SK-N-SH (cell line): ENCODE data around the gene MROH2A. TPM values are rescaled to one million over a fixed set of nuclear protein-coding genes. Genes with fewer than 3 reads are reported as not detected.

ENCODE experiments used
- CTCF ChIA-PET: fragments of 300-600, 350-600 bp; formaldehyde crosslinking; extraction: SDS; loops from one replicate; lab custom pipeline; 2021; lab: Yijun Ruan, JAX
- POLR2A ChIA-PET: fragments of 350-600 bp; sonication (Branson Sonifier 250); formaldehyde crosslinking; extraction: SDS; loops from one replicate; lab custom pipeline; 2020; ENCODE audit warnings: antibody characterized with exemption, inconsistent platforms; lab: Yijun Ruan, JAX
- DNase-seq: peaks from one replicate; pipeline ENCODE4 v3.0.0; 2012
- H2AFZ ChIP-seq: fragments of 200-600 bp; sonication (generic); 2 replicates; pipeline ENCODE4 v1.8.1; 2016; ENCODE audit warnings: antibody characterized with exemption, mild to moderate bottlenecking, low read depth
- H3F3A ChIP-seq: fragments of 200-600 bp; sonication (generic); replicated peaks from 2 replicates; pipeline ENCODE3; 2016; ENCODE audit warnings: antibody characterized with exemption, mild to moderate bottlenecking; ENCODE audit not compliant: insufficient read depth
- H3K27ac ChIP-seq, 2 experiments: fragments of 200-500 bp in 1 of 2; fragments of 200-600 bp in 1 of 2; sonication (Bioruptor generic) in 1 of 2; sonication (generic), shearing (Covaris generic) in 1 of 2; 2 replicates each; pipeline versions ENCODE4 v1.5.1 to v1.6.1; 2014 to 2016; ENCODE audit warnings: low read depth in 2 of 2, inconsistent platforms in 1 of 2, low read length in 1 of 2, mild to moderate bottlenecking in 1 of 2, mixed read lengths in 1 of 2
- H3K27me3 ChIP-seq: fragments of 200-600 bp; sonication (generic), shearing (Covaris generic); 2 replicates; pipeline ENCODE4 v1.6.1; 2016; ENCODE audit warnings: mixed run types; ENCODE audit not compliant: insufficient read depth
- H3K36me3 ChIP-seq, 2 experiments: fragments of 200-500 bp in 1 of 2; fragments of 200-600 bp in 1 of 2; sonication (Bioruptor generic) in 1 of 2; sonication (generic) in 1 of 2; replicated peaks in 1 of 2; 2 replicates each; pipeline versions ENCODE3 to v1.5.1; 2014 to 2016; ENCODE audit warnings: low read length in 1 of 2, mild to moderate bottlenecking in 1 of 2; ENCODE audit not compliant: insufficient read depth in 2 of 2, control insufficient read depth in 1 of 2
- H3K4me1 ChIP-seq, 2 experiments: fragments of 200-500 bp in 1 of 2; fragments of 200-600 bp in 1 of 2; sonication (Bioruptor generic) in 1 of 2; sonication (generic), shearing (Covaris generic) in 1 of 2; 2 replicates each; pipeline versions ENCODE4 v1.5.1 to v1.6.1; 2014 to 2016; ENCODE audit warnings: low read depth in 1 of 2, low read length in 1 of 2, mixed run types in 1 of 2; ENCODE audit not compliant: insufficient read depth in 2 of 2, control insufficient read depth in 1 of 2
- H3K4me2 ChIP-seq: fragments of 200-600 bp; sonication (generic), shearing (Covaris generic); 2 replicates; pipeline ENCODE4 v1.6.1; 2017; ENCODE audit warnings: mixed run types
- H3K4me3 ChIP-seq, 2 experiments: fragments of 200-500 bp in 1 of 2; fragments of 200-600 bp in 1 of 2; sonication (Bioruptor generic) in 1 of 2; sonication (generic), shearing (Covaris generic) in 1 of 2; 2 replicates each; pipeline versions ENCODE4 v1.5.1 to v1.8.1; 2014 to 2016; ENCODE audit warnings: low read depth in 2 of 2, inconsistent platforms in 1 of 2, low read length in 1 of 2, mild to moderate bottlenecking in 1 of 2, mixed read lengths in 1 of 2, moderate library complexity in 1 of 2
- H3K79me2 ChIP-seq: fragments of 200-600 bp; sonication (generic); 2 replicates; pipeline ENCODE4 v1.8.1; 2017; ENCODE audit warnings: mild to moderate bottlenecking; ENCODE audit not compliant: insufficient read depth
- H3K9ac ChIP-seq: fragments of 200-600 bp; sonication (generic); 2 replicates; pipeline ENCODE4 v1.6.1; 2017; ENCODE audit warnings: mixed run types
- H3K9me2 ChIP-seq: fragments of 200-600 bp; sonication (generic); 2 replicates; pipeline ENCODE4 v1.6.1; 2017; ENCODE audit warnings: mixed run types
- H3K9me3 ChIP-seq: fragments of 200-600 bp; sonication (generic); 2 replicates; pipeline ENCODE4 v1.6.1; 2017; ENCODE audit warnings: mixed run types, mild to moderate bottlenecking, moderate library complexity
- H4K20me1 ChIP-seq: fragments of 200-600 bp; sonication (generic); 2 replicates; pipeline ENCODE4 v1.6.1; 2017; ENCODE audit warnings: mild to moderate bottlenecking, mixed run types; ENCODE audit not compliant: insufficient read depth
- CHD2 ChIP-seq: fragments of 150-350 bp; IDR thresholded peaks from 2 replicates; pipeline ENCODE4 v1.6.1; 2018; ENCODE audit warnings: low read length; ENCODE audit not compliant: partially characterized antibody
- CTCF ChIP-seq: fragments of 200-600 bp; sonication (generic); IDR thresholded peaks from 2 replicates; pipeline ENCODE4 v1.6.1; 2017; ENCODE audit warnings: antibody characterized with exemption, mild to moderate bottlenecking, moderate library complexity
- ELF1 ChIP-seq: IDR thresholded peaks from 2 replicates; pipeline ENCODE4 v1.4.0; 2012
- EZH2phosphoT487 ChIP-seq: fragments of 200-600 bp; sonication (generic); IDR thresholded peaks from 2 replicates; pipeline ENCODE4 v1.6.1; 2017; ENCODE audit warnings: low read depth, mixed run types, mild to moderate bottlenecking, antibody characterized with exemption, moderate library complexity, borderline replicate concordance
- FOSL2 ChIP-seq: IDR thresholded peaks from 2 replicates; pipeline ENCODE4 v1.4.0; 2012; ENCODE audit warnings: low read depth, mild to moderate bottlenecking, moderate library complexity, borderline replicate concordance
- FOXJ3 ChIP-seq: sonication (generic); formaldehyde crosslinking; IDR thresholded peaks from 2 replicates; pipeline ENCODE4 v1.5.1; 2020; ENCODE audit warnings: mild to moderate bottlenecking, missing genetic modification reagents
- FOXM1 ChIP-seq: IDR thresholded peaks from 2 replicates; pipeline ENCODE4 v1.4.0; 2012; ENCODE audit warnings: low read depth, mild to moderate bottlenecking
- GABPA ChIP-seq: IDR thresholded peaks from 2 replicates; pipeline ENCODE4 v1.4.0; 2012; ENCODE audit warnings: low read depth, mild to moderate bottlenecking
- IRF3 ChIP-seq: fragments of 150-350 bp; IDR thresholded peaks from 2 replicates; pipeline ENCODE4 v1.6.1; 2016; ENCODE audit warnings: mild to moderate bottlenecking, low read depth, low read length
- MAX ChIP-seq: IDR thresholded peaks from 2 replicates; pipeline ENCODE4 v1.4.0; 2012; ENCODE audit warnings: low read depth
- MEF2A ChIP-seq: IDR thresholded peaks from 2 replicates; pipeline ENCODE4 v1.4.0; 2012; ENCODE audit warnings: low read depth, borderline replicate concordance
- MXI1 ChIP-seq: IDR thresholded peaks from 2 replicates; pipeline ENCODE4 v1.6.1; 2012; ENCODE audit warnings: mild to moderate bottlenecking, low read depth, low read length, improper control_type of control experiment
- NRF1 ChIP-seq: IDR thresholded peaks from 2 replicates; pipeline ENCODE4 v1.6.1; 2012; ENCODE audit warnings: low read depth, mild to moderate bottlenecking, low read length
- SIN3A ChIP-seq: IDR thresholded peaks from 2 replicates; pipeline ENCODE4 v1.6.1; 2012; ENCODE audit warnings: low read depth, mild to moderate bottlenecking, low read length, moderate library complexity, borderline replicate concordance
- SMC3 ChIP-seq: IDR thresholded peaks from 2 replicates; pipeline ENCODE4 v1.6.1; 2012; ENCODE audit warnings: low read depth, low read length, improper control_type of control experiment
- TCF12 ChIP-seq: IDR thresholded peaks from 2 replicates; pipeline ENCODE4 v1.4.0; 2012
- TEAD4 ChIP-seq: IDR thresholded peaks from 2 replicates; pipeline ENCODE4 v1.4.0; 2012; ENCODE audit warnings: mild to moderate bottlenecking, borderline replicate concordance; ENCODE audit not compliant: insufficient read depth
- USF2 ChIP-seq: fragments of 150-350 bp; IDR thresholded peaks from 2 replicates; pipeline ENCODE4 v1.6.1; 2017; ENCODE audit warnings: antibody characterized with exemption, low read length, low read depth, borderline replicate concordance
- whole genome bisulfite sequencing: methylation state at CpG from one replicate; pipeline ENCODE4 v1.1.6; 2017; ENCODE audit warnings: low lambda C conversion rate; 5-methylcytosine and 5-hydroxymethylcytosine counted together
- polyA plus RNA-seq, 3 experiments: library from polyadenylated mRNA; depleted of rRNA; stranded (reverse); fragments of >200 nt; gene quantifications; 2 replicates each; pipeline ENCODE4 v1.2.3, GENCODE V29; 2012

MROH2A gene
- polyA plus RNA-seq, 1 of the 3 experiments (the other 2 are of a cell fraction): 0.02 TPM

GRCh38 chr2:233764761-233765160 lies 13.4 kb upstream of the MROH2A start:
- TF ChIP-seq ELF1 (no peak), CHD2 (no peak)
- TF ChIP-seq, all 33 proteins: peak for 0
- Histone ChIP-seq H3K9me3 (no peaks in the 10 kb centered on the region), H3K27me3 (no peaks in the 10 kb centered on the region), H3K9me2 (no peaks in the 10 kb centered on the region), H3K4me3 (no peak overlapping the region), H3K27ac (no peak overlapping the region), H3K79me2 (no peaks in the 10 kb centered on the region), H3K36me3 (no peaks in the 10 kb centered on the region), H3K4me1 (no peaks in the 10 kb centered on the region), H3F3A (no peaks in the 10 kb centered on the region), H2AFZ (no peak overlapping the region), H4K20me1 (no peaks in the 10 kb centered on the region), H3K4me2 (no peak overlapping the region), H3K9ac (no peak overlapping the region)
- WGBS: 22% methylated on average over 2 of the region's 3 CpGs
- no peak for DNase-seq
- POLR2A ChIA-PET: no interaction called here
- CTCF ChIA-PET: no interaction called here

- H3K4me3 ChIP-seq: no peak overlapping the region; a peak in 1 of 4 replicates
- H3K27me3 ChIP-seq: no peaks in the 10 kb centered on the region
- CTCF ChIA-PET: no interaction called here
- H3K4me2 ChIP-seq: no peak overlapping the region
- H3K36me3 ChIP-seq: no peaks in the 10 kb centered on the region
- no peaks in the 10 kb centered on the region for H3F3A ChIP-seq
- no peak overlapping the region for H3K9ac ChIP-seq
- POLR2A ChIA-PET: no interaction called here
- H3K9me2 ChIP-seq: no peaks in the 10 kb centered on the region
- H2AFZ ChIP-seq: no peak overlapping the region
- H3K9me3 ChIP-seq: no peaks in the 10 kb centered on the region
- no peaks in the 10 kb centered on the region for H3K79me2 ChIP-seq
- no peaks in the 10 kb centered on the region for H3K4me1 ChIP-seq
- DNase-seq: no peak
- no peaks in the 10 kb centered on the region for H4K20me1 ChIP-seq
- H3K27ac ChIP-seq: no peak overlapping the region
- 43% methylated on average over 4 of the region's 4 CpGs for WGBS
- TF ChIP-seq SIN3A (no peak), NRF1 (no peak), FOSL2 (no peak), EZH2phosphoT487 (no peak), TEAD4 (no peak), TCF12 (no peak), USF2 (no peak), GABPA (no peak), MEF2A (no peak), CTCF (no peak), IRF3 (no peak), MXI1 (no peak), SMC3 (no peak), FOXM1 (no peak), FOXJ3 (CRISPR knock-in tag) (no peak), MAX (no peak)
Measured at GRCh38 chr2:233766416-233766815, 11.7 kb upstream of the MROH2A start.
